ENCODE measurements around the gene PFN3.

PFN3 gene

GRCh38 chr5:177359451-177359851 is 41.0 kb downstream of the PFN3 start:
- no peak for DNase-seq (ENCODE audit: low read depth)

- DNase-seq (ENCODE audit: low read depth): no peak
Measured at GRCh38 chr5:177358370-177358819, 42.1 kb downstream of the PFN3 start.

- DNase-seq (ENCODE audit: low read depth): no peak
Measured at GRCh38 chr5:177357459-177358351, 42.8 kb downstream of the PFN3 start, which contains the start of gene RGS14. Gene RGS14 (plus strand): TSS chr5:177357924. CDS start chr5:177358025, 101 bp downstream.

GRCh38 chr5:177357146-177357458 is 43.4 kb downstream of the PFN3 start:
- DNase-seq (ENCODE audit: low read depth): no peak

GRCh38 chr5:177356746-177357145 is 43.7 kb downstream of the PFN3 start:
- no peak for DNase-seq (ENCODE audit: low read depth)

GRCh38 chr5:177355868-177356168 is 44.6 kb downstream of the PFN3 start:
- no peak for DNase-seq (ENCODE audit: low read depth)

- DNase-seq (ENCODE audit: low read depth): no peak
Measured at GRCh38 chr5:177355162-177355867, 45.1 kb downstream of the PFN3 start.

- no peak for DNase-seq (ENCODE audit: low read depth)
Measured at GRCh38 chr5:177354711-177355110, 45.8 kb downstream of the PFN3 start.

- no peak for DNase-seq (ENCODE audit: low read depth)
Measured at GRCh38 chr5:177354256-177354655, 46.2 kb downstream of the PFN3 start.

GRCh38 chr5:177353093-177353492 is 47.4 kb downstream of the PFN3 start:
- DNase-seq (ENCODE audit: low read depth): no peak

GRCh38 chr5:177351392-177352329 is 48.8 kb downstream of the PFN3 start, which contains the start of gene LMAN2:
Gene LMAN2 (minus strand): TSS chr5:177351668. CDS start chr5:177351647, 21 bp downstream.
- peak; percentile 86 for DNase-seq (ENCODE audit: low read depth)

GRCh38 chr5:177350776-177351391 is 49.6 kb downstream of the PFN3 start:
- no peak for DNase-seq (ENCODE audit: low read depth)
